Measurements from ENCODE around the gene WBP11. TPM values are rescaled to one million over a fixed set of nuclear protein-coding genes. Genes with fewer than 3 reads are reported as not detected.

Gene WBP11
- total RNA-seq, 1 experiment from 2014 or later = 111 TPM

GRCh38 chr12:14781563-14781962 is 21.7 kb downstream of the WBP11 start (continued):
- TF ChIP-seq ATF6 (CRISPR knock-in tag; IDR thresholded peaks at IDR 0.05) (no peak), ZNF317 (CRISPR knock-in tag; IDR thresholded peaks at IDR 0.05; ENCODE audit: borderline replicate concordance, low read depth) (no peak), ERG (CRISPR knock-in tag; IDR thresholded peaks at IDR 0.05) (no peak), SP1 (CRISPR knock-in tag; conservative IDR thresholded peaks at IDR 0.05) (no peak), JUN (CRISPR knock-in tag; IDR thresholded peaks at IDR 0.05) (no peak), NR1H2 (CRISPR knock-in tag; IDR thresholded peaks at IDR 0.05) (no peak), GTF2I (CRISPR knock-in tag; conservative IDR thresholded peaks at IDR 0.05) (no peak)

GRCh38 chr12:14780859-14781258 is 22.4 kb downstream of the WBP11 start:
- no peak for TF ChIP-seq RORB (CRISPR knock-in tag; IDR thresholded peaks at IDR 0.05)
- no peak for TF ChIP-seq E2F5 (CRISPR knock-in tag; IDR thresholded peaks at IDR 0.05)
- no peak for TF ChIP-seq ZNF317 (CRISPR knock-in tag; IDR thresholded peaks at IDR 0.05; ENCODE audit: borderline replicate concordance, low read depth)
- TF ChIP-seq HMGA2 (CRISPR knock-in tag; IDR thresholded peaks at IDR 0.05) = no peak
- no peak for TF ChIP-seq CTCF (IDR thresholded peaks at IDR 0.05)
- TF ChIP-seq MLX (CRISPR knock-in tag; IDR thresholded peaks at IDR 0.05) = no peak
- TF ChIP-seq ARID4B (CRISPR knock-in tag; IDR thresholded peaks at IDR 0.05; ENCODE audit: borderline replicate concordance) = no peak
- TF ChIP-seq GABPB1 (CRISPR knock-in tag; IDR thresholded peaks at IDR 0.05) = no peak
- TF ChIP-seq ATF1 (CRISPR knock-in tag; IDR thresholded peaks at IDR 0.05) = no peak
- Mint-ChIP-seq H3K4me1 (peaks cover 18% of the 10 kb centered on the region), H3K9me3 (no peaks in the 10 kb centered on the region), H3K36me3 (peaks cover 7% of the 10 kb centered on the region; the same call in 1 of the 2 replicates), H3K27me3 (ENCODE audit: low read depth) (no peaks in the 10 kb centered on the region; the same call in 1 of the 2 replicates), H3K27ac (no peak overlapping the region), H3K4me3 (no peak overlapping the region)
- ATAC-seq = no peak
- ChIA-PET CTCF (no interaction called here), POLR2A (interaction anchor here (0.6 to 1.3 kb wide), 2 partner anchors 23 to 33 kb away, joined by 5 to 6 read pairs; partner anchors contain the start of genes C12orf60 and WBP11)
- DNase-seq (ENCODE audit: low spot score) = no peak
